K562 (cell line): ENCODE data around the gene RCE1. TPM values are rescaled to one million over a fixed set of nuclear protein-coding genes. Genes with fewer than 3 reads are reported as not detected.

ENCODE experiments used
- BRD9 ChIP-seq: fragments of 450-650 bp; IDR thresholded peaks from 2 replicates; pipeline ENCODE4 v1.6.1; 2018; ENCODE audit warnings: low read depth; ENCODE audit not compliant: partially characterized antibody
- EP400 ChIP-seq: fragments of 450-650 bp; IDR thresholded peaks from 2 replicates; pipeline ENCODE4 v1.6.1; 2017; ENCODE audit warnings: antibody characterized with exemption, mild to moderate bottlenecking, moderate library complexity
- FOXK2 ChIP-seq, 2 experiments: fragments of 450-650 bp; IDR thresholded peaks in 1 of 2; conservative IDR thresholded peaks in 1 of 2; 2 replicates each; pipeline ENCODE4 v1.6.1; 2016; ENCODE audit warnings: low read depth in 2 of 2, mild to moderate bottlenecking in 1 of 2
- MEIS2 ChIP-seq: fragments of 450-650 bp; IDR thresholded peaks from 2 replicates; pipeline ENCODE4 v1.6.1; 2014; ENCODE audit warnings: mild to moderate bottlenecking; ENCODE audit not compliant: partially characterized antibody
- NCOR1 ChIP-seq: fragments of 450-650 bp; IDR thresholded peaks from 2 replicates; pipeline ENCODE4 v1.6.1; 2016; ENCODE audit warnings: mild to moderate bottlenecking, moderate library complexity
- NFE2 ChIP-seq: IDR thresholded peaks from 2 replicates; pipeline ENCODE4 v1.6.1; 2014; ENCODE audit warnings: antibody characterized with exemption, low read depth
- RNF2 ChIP-seq: sonication (generic); IDR thresholded peaks from 2 replicates; pipeline ENCODE4 v1.6.1; 2016
- TEAD2 ChIP-seq: fragments of 450-650 bp; IDR thresholded peaks from 2 replicates; pipeline ENCODE4 v1.6.1; 2016; ENCODE audit warnings: missing genetic modification characterization, control low read depth, missing compliant biosample characterization
- TOE1 ChIP-seq, 2 experiments: fragments of 450-650 bp in 1 of 2; sonication (generic) in 1 of 2; formaldehyde crosslinking in 1 of 2; IDR thresholded peaks; 2 replicates each; pipeline versions ENCODE4 v1.7.1 to v1.8.0; 2016 to 2022; ENCODE audit warnings: borderline replicate concordance in 2 of 2, mild to moderate bottlenecking in 2 of 2, antibody characterized with exemption in 1 of 2, inconsistent platforms in 1 of 2, low read depth in 1 of 2, missing genetic modification reagents in 1 of 2, moderate library complexity in 1 of 2
- ZNF143 ChIP-seq: sonication (generic); formaldehyde crosslinking; IDR thresholded peaks from 2 replicates; pipeline ENCODE4 v1.9.0; 2022; ENCODE audit warnings: mild to moderate bottlenecking, missing genetic modification reagents
- ZNF239 ChIP-seq: fragments of 250-450 bp; sonication (Bioruptor Pico); IDR thresholded peaks from 2 replicates; pipeline ENCODE4 v1.4.0; 2020; ENCODE audit warnings: mild to moderate bottlenecking
- ZNF24 ChIP-seq: fragments of 450-650 bp; IDR thresholded peaks from 2 replicates; pipeline ENCODE4 v1.6.1; 2016
- ZNF253 ChIP-seq: fragments of 250-450 bp; sonication (Bioruptor Pico); conservative IDR thresholded peaks from 2 replicates; pipeline ENCODE4 v1.6.1; 2021; ENCODE audit warnings: mild to moderate bottlenecking
- ZNF311 ChIP-seq: fragments of 250-450 bp; sonication (Bioruptor Pico); IDR thresholded peaks from 2 replicates; pipeline ENCODE4 v1.4.0; 2020; ENCODE audit warnings: mild to moderate bottlenecking, moderate library complexity
- ZNF316 ChIP-seq: fragments of 450-650 bp; IDR thresholded peaks from 2 replicates; pipeline ENCODE4 v1.6.1; 2016
- ZNF347 ChIP-seq: fragments of 450-650 bp; formaldehyde crosslinking; IDR thresholded peaks from 2 replicates; pipeline ENCODE4 v1.4.0; 2020; ENCODE audit warnings: low read depth, mild to moderate bottlenecking, moderate library complexity
- ZNF431 ChIP-seq: sonication (generic); formaldehyde crosslinking; IDR thresholded peaks from 2 replicates; pipeline ENCODE4 v1.8.0; 2022; ENCODE audit warnings: mild to moderate bottlenecking, missing genetic modification reagents
- ZNF644 ChIP-seq: fragments of 200-800 bp; sonication (Bioruptor generic); IDR thresholded peaks from 2 replicates; pipeline ENCODE4 v1.6.1; 2016; ENCODE audit warnings: low read depth, missing genetic modification characterization, missing compliant biosample characterization
- ZZZ3 ChIP-seq: fragments of 450-650 bp; IDR thresholded peaks from 2 replicates; pipeline ENCODE4 v1.6.1; 2016; ENCODE audit warnings: antibody characterized with exemption, mild to moderate bottlenecking, moderate library complexity
- polyA plus RNA-seq, 8 experiments: library from polyadenylated mRNA; depleted of rRNA in 4 of 8; stranded (reverse) in 5 of 8; unstranded in 3 of 8; fragments of >200 nt; fragmentation: Nextera tagmentation in 2 of 8; fragmentation: Illumina TruSeq in 1 of 8; extraction: Ambion mirVana in 2 of 8; extraction: Trizol in 1 of 8; gene quantifications; 2 replicates each; pipeline versions ENCODE4 v1.2.1 to v1.2.3, GENCODE V29; 2011 to 2014; ENCODE audit warnings: inconsistent platforms in 1 of 8, missing spikeins in 1 of 8
- total RNA-seq, 7 experiments: library from RNA; depleted of rRNA in 6 of 7; stranded (reverse); fragments of >200 nt in 6 of 7; fragmentation: Illumina TruSeq in 2 of 7; extraction: Trizol in 2 of 7; gene quantifications; 2 replicates each; pipeline versions ENCODE4 v1.2.1 to v1.2.3, GENCODE V29; 2011 to 2021; ENCODE audit warnings: low replicate concordance in 1 of 7
- TF ChIP-seq, protein P1 (sequence below): fragments of 250-450 bp; sonication (Bioruptor Pico); IDR thresholded peaks from 2 replicates; pipeline ENCODE4 v1.4.0; 2020
- TF ChIP-seq, protein P2 (sequence below): fragments of 450-650 bp; formaldehyde crosslinking; IDR thresholded peaks from 2 replicates; pipeline ENCODE4 v1.4.0; 2022; ENCODE audit warnings: mild to moderate bottlenecking, moderate library complexity
- TF ChIP-seq, protein P3 (sequence below): sonication (generic); IDR thresholded peaks from 2 replicates; pipeline ENCODE4 v1.6.1; 2016
- TF ChIP-seq, protein P4 (sequence below): fragments of 450-650 bp; formaldehyde crosslinking; IDR thresholded peaks from 2 replicates; pipeline ENCODE4 v1.4.0; 2020; ENCODE audit warnings: mild to moderate bottlenecking, moderate library complexity
- TF ChIP-seq, protein P5 (sequence below): sonication (generic); formaldehyde crosslinking; IDR thresholded peaks from 2 replicates; pipeline ENCODE4 v1.5.0; 2020; ENCODE audit warnings: missing genetic modification reagents

Gene RCE1
- total and polyA plus RNA-seq, 9 of the 15 experiments (the other 6 are each of a cell fraction or from before 2014, with no cell fraction given), result 0.75 to 41.5 (median 15.1) TPM

DNA sequence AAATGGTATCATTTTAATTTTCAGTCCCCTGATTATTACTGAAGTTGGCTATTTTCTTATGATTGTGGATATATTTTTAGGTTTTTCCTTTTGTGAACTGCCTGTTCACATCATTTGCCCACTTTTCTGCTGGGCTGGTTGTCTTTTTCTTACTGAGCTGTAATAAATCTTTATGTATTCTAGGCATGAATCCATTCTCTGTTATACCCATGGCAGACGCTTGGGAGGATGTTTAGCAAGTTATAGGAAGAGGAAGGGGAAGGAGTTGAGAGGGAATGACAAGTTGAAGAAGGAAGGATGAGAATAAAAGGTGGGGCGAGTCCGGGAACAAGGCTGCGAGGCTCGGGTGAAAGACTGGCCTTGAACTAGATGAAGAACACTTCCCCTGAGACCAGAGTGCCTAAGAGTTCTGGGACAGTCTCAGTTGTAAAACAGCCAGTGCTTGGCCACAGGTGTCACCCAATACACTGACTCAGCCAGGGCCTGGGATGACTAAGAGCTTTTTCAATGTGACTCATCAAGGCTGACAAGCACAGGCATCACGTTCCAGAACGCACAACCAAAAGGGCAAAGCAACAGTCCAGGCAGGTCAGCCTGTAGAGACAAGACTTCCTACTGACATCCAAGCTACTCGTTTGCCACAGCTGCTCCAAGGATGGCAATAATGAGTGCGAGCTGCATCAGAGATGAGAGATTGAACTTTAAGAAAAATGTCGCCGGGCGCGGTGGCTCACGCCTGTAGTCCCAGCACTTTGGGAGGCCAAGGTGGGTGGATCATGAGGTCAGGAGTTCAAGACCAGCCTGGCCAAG, 48.8 kb downstream of the RCE1 start (continued):
- TF ChIP-seq, protein P1, sequence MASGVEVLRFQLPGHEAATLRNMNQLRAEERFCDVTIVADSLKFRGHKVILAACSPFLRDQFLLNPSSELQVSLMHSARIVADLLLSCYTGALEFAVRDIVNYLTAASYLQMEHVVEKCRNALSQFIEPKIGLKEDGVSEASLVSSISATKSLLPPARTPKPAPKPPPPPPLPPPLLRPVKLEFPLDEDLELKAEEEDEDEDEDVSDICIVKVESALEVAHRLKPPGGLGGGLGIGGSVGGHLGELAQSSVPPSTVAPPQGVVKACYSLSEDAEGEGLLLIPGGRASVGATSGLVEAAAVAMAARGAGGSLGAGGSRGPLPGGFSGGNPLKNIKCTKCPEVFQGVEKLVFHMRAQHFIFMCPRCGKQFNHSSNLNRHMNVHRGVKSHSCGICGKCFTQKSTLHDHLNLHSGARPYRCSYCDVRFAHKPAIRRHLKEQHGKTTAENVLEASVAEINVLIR (CRISPR knock-in tag), result 0 out of 2 replicates have a peak, but pooled peaks have one; percentile 25
- TF ChIP-seq ZNF316 (peak; percentile 99), ZNF311 (no peak), NFE2 (peak; percentile 100), ZNF143 (CRISPR knock-in tag) (no peak), FOXK2 (conservative IDR thresholded peaks at IDR 0.05 in 1 of 2, IDR thresholded peaks at IDR 0.05 in 1 of 2; ENCODE audit: low read depth in 2 of 2) (peak; percentile 57 to 65; a peak in 3 of 4 replicates), TEAD2 (tag) (no peak), ZNF24 (peak; percentile 62), ZNF347 (CRISPR knock-in tag) (no peak), ZNF431 (CRISPR knock-in tag) (no peak), ZNF239 (CRISPR knock-in tag) (no peak), NCOR1 (peak; percentile 42; the same call in 1 of the 2 replicates), ZNF644 (tag) (peak; percentile 59; the same call in 1 of the 2 replicates), BRD9 (peak; percentile 77), ZNF253 (CRISPR knock-in tag) (no peak), EP400 (peak; percentile 71), ZZZ3 (no peak), MEIS2 (peak; percentile 90), TOE1 (IDR thresholded peaks at IDR 0.05; ENCODE audit: borderline replicate concordance) (no peak; the same call in 1 of the 2 replicates), TOE1 (CRISPR knock-in tag; IDR thresholded peaks at IDR 0.05; ENCODE audit: borderline replicate concordance, low read depth) (no peak), RNF2 (peak; percentile 15; the same call in 1 of the 2 replicates)
- TF ChIP-seq, protein P2, sequence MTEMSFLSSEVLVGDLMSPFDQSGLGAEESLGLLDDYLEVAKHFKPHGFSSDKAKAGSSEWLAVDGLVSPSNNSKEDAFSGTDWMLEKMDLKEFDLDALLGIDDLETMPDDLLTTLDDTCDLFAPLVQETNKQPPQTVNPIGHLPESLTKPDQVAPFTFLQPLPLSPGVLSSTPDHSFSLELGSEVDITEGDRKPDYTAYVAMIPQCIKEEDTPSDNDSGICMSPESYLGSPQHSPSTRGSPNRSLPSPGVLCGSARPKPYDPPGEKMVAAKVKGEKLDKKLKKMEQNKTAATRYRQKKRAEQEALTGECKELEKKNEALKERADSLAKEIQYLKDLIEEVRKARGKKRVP (CRISPR knock-in tag), result 0 out of 2 replicates have a peak, but pooled peaks have one; percentile 4
- TF ChIP-seq, protein P3, sequence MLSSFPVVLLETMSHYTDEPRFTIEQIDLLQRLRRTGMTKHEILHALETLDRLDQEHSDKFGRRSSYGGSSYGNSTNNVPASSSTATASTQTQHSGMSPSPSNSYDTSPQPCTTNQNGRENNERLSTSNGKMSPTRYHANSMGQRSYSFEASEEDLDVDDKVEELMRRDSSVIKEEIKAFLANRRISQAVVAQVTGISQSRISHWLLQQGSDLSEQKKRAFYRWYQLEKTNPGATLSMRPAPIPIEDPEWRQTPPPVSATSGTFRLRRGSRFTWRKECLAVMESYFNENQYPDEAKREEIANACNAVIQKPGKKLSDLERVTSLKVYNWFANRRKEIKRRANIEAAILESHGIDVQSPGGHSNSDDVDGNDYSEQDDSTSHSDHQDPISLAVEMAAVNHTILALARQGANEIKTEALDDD, result peak; percentile 57
- TF ChIP-seq, protein P4, sequence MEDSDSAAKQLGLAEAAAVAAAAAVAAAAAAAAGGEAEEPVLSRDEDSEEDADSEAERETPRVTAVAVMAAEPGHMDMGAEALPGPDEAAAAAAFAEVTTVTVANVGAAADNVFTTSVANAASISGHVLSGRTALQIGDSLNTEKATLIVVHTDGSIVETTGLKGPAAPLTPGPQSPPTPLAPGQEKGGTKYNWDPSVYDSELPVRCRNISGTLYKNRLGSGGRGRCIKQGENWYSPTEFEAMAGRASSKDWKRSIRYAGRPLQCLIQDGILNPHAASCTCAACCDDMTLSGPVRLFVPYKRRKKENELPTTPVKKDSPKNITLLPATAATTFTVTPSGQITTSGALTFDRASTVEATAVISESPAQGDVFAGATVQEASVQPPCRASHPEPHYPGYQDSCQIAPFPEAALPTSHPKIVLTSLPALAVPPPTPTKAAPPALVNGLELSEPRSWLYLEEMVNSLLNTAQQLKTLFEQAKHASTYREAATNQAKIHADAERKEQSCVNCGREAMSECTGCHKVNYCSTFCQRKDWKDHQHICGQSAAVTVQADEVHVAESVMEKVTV (CRISPR knock-in tag), result no peak
- TF ChIP-seq, protein P5, sequence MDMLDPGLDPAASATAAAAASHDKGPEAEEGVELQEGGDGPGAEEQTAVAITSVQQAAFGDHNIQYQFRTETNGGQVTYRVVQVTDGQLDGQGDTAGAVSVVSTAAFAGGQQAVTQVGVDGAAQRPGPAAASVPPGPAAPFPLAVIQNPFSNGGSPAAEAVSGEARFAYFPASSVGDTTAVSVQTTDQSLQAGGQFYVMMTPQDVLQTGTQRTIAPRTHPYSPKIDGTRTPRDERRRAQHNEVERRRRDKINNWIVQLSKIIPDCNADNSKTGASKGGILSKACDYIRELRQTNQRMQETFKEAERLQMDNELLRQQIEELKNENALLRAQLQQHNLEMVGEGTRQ, result no peak
